ENCODE measurements around the gene KLK2. TPM values are rescaled to one million over a fixed set of nuclear protein-coding genes. Genes with fewer than 3 reads are reported as not detected.

Gene KLK2
- total and polyA plus RNA-seq, 2 donors from 2014 or later, result not detected

DNA sequence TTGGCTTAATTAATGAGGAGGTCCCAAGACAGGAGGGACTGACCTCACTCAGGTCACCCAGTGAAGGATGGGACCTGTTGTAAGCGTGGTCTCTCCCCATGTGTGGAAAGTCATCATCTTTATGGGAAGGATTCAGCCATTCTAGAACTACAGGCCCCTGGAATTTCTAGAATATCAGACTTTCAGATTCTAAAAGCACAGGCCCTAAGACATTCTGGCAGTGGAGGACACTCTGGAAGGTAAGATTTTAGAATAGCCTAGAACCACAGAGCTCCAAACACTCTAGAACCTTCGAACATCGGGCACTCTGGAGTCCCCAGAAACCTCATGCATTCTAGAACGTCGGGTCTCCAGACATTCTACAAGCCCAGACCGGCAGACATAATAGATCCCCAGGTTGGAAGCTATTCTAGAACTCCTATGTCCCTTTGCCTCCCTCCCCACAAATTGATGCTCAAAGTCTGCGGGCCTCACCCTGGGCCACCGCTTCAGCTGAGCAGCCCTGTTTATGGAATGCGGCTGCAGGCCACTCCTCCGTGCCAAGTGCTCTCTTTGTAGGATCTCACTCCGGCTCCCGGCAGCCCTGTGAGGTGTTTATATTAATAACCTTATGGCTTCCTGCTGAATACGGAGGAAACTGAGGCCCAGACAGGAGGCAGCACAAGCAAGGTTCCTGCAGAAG lies 38.0 kb upstream of the KLK2 start:
- FAIRE-seq, result no peak
- H3K27me3 ChIP-seq (ENCODE audit: control insufficient read depth, insufficient read depth, low read length), result no peaks in the 10 kb centered on the region

DNA sequence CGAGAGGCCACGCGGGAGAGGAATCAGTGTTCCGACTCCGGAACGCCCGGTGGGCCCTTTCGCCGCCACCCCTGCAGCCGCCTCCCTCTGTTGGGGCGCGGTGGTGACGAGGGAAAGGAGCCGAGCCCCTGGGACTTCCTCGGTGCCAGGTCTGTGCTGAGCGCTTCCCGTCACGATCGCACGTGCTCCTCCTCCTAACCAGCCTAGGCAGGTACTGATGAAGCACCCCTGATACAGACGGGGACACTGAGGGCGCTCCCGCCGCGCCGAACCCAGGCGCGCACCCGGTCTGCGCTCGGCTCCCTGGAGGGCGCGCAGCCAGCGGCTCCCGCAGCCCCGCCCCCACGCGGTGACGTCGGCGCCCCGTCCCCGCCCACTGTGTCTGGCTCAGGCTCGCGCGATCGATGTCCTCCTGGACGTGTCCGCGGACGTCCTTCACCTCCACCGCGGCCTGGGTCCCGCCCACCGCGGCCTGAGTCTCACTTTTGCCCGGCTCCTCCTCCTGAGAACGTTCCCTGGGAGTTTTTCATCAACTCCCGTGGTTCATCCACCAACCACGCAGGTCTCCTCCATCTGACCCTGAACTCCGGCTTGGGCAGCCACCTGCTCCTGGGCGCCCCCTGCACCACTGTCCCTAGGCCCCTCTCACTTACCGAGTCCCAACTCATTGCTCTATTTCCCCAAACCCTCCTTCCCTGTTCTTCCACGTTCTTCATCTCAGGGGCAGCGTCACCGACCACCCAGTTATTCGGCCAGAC lies 37.3 kb upstream of the KLK2 start:
- DNase-seq (peak in 4 of 5 donors; percentile 87 to 92 (median 88)), FAIRE-seq (no peak)
- Histone ChIP-seq H3K9ac (ENCODE audit: low read length in 3 of 3) (peak overlapping the region; percentile 22 to 55 (median 29)), H3K4me3 (ENCODE audit: low read length in 3 of 3) (peak overlapping the region; percentile 60 to 63 (median 63)), H3K36me3 (ENCODE audit: control insufficient read depth in 2 of 3, insufficient read depth in 3 of 3, low read length in 3 of 3) (no peaks in the 10 kb centered on the region), H3K27ac (ENCODE audit: low read depth in 2 of 2, low read length in 2 of 2) (peak overlapping the region; percentile 43 to 84), H3K27me3 (ENCODE audit: control insufficient read depth, insufficient read depth, low read length) (no peaks in the 10 kb centered on the region), H3K4me1 (ENCODE audit: control insufficient read depth in 2 of 3, insufficient read depth in 2 of 3, low read depth in 1 of 3, low read length in 3 of 3) (peaks cover 0 to 13% (median 0%) of the 10 kb centered on the region in 3 donors), H3K9me3 (ENCODE audit: control insufficient read depth in 2 of 3, insufficient read depth in 1 of 3, low read length in 3 of 3) (no peaks in the 10 kb centered on the region)
- TF ChIP-seq, protein P1, sequence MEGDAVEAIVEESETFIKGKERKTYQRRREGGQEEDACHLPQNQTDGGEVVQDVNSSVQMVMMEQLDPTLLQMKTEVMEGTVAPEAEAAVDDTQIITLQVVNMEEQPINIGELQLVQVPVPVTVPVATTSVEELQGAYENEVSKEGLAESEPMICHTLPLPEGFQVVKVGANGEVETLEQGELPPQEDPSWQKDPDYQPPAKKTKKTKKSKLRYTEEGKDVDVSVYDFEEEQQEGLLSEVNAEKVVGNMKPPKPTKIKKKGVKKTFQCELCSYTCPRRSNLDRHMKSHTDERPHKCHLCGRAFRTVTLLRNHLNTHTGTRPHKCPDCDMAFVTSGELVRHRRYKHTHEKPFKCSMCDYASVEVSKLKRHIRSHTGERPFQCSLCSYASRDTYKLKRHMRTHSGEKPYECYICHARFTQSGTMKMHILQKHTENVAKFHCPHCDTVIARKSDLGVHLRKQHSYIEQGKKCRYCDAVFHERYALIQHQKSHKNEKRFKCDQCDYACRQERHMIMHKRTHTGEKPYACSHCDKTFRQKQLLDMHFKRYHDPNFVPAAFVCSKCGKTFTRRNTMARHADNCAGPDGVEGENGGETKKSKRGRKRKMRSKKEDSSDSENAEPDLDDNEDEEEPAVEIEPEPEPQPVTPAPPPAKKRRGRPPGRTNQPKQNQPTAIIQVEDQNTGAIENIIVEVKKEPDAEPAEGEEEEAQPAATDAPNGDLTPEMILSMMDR (IDR thresholded peaks at IDR 0.05; ENCODE audit: borderline replicate concordance, extremely low read depth, insufficient read depth), result no peak
- intact Hi-C loops (cut with DNase I), result no loop called here

More for the DNA sequence above, 38.0 kb upstream of the KLK2 start:
- Histone ChIP-seq H3K9ac (ENCODE audit: low read length in 3 of 3) (peak overlapping the region in 2 of 3 donors; percentile 22 to 29), H3K36me3 (ENCODE audit: control insufficient read depth in 2 of 3, insufficient read depth in 3 of 3, low read length in 3 of 3) (no peaks in the 10 kb centered on the region), H3K9me3 (ENCODE audit: control insufficient read depth in 2 of 3, insufficient read depth in 1 of 3, low read length in 3 of 3) (no peaks in the 10 kb centered on the region), H3K4me1 (ENCODE audit: control insufficient read depth in 2 of 3, insufficient read depth in 2 of 3, low read depth in 1 of 3, low read length in 3 of 3) (peaks cover 0 to 15% (median 0%) of the 10 kb centered on the region in 3 donors), H3K4me3 (ENCODE audit: low read length in 3 of 3) (peak overlapping the region; percentile 60 to 63 (median 63)), H3K27ac (ENCODE audit: low read depth in 2 of 2, low read length in 2 of 2) (peak overlapping the region; percentile 32 to 47)
- TF ChIP-seq, protein P1 (IDR thresholded peaks at IDR 0.05; ENCODE audit: borderline replicate concordance, extremely low read depth, insufficient read depth), result no peak
- peak in 3 of 5 donors; percentile 26 to 49 (median 42) for DNase-seq
- intact Hi-C loops (cut with DNase I), result no loop called here

DNA sequence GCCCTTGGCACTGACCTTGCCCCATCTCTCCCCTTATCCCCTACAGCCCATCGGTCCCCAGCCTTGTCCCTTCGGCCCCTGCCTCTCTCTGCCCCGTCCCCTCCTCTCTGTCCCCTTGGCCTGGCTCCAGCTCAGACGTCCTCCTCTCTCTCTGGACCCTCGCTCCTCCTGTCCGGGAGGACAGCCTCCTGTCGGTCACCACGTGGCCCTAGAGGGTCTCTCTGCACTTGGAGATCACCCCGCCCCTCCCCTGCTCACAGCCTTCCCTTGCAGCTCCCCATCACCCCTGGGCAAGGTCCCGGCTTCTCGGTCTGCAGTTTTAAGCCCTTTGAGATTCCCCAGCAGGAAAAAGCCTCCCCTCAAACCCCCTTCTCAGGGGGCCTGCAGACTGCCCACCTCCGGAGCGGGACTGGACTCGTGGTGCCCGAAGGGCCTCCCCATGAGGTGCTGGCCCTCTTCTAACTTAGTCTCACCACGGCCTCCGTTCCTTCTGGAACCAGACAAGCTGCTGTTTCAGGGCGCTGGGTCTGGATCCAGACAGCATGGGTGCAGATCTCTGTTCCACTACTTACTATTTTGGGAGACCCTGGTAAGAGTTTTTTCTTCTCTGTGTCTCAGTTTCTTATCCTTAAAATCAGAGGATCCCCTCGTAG lies 36.6 kb upstream of the KLK2 start:
- intact Hi-C loops (cut with DNase I), result no loop called here
- TF ChIP-seq, protein P1 (IDR thresholded peaks at IDR 0.05; ENCODE audit: borderline replicate concordance, extremely low read depth, insufficient read depth), result no peak
- no peaks in the 10 kb centered on the region for H3K9me3 ChIP-seq (ENCODE audit: control insufficient read depth in 2 of 3, insufficient read depth in 1 of 3, low read length in 3 of 3)
- peak overlapping the region in 1 of 3 donors; percentile 63 for H3K4me3 ChIP-seq (ENCODE audit: low read length in 3 of 3)
- H3K36me3 ChIP-seq (ENCODE audit: control insufficient read depth in 2 of 3, insufficient read depth in 3 of 3, low read length in 3 of 3), result no peaks in the 10 kb centered on the region
- peaks cover 0 to 11% (median 0%) of the 10 kb centered on the region in 3 donors for H3K4me1 ChIP-seq (ENCODE audit: control insufficient read depth in 2 of 3, insufficient read depth in 2 of 3, low read depth in 1 of 3, low read length in 3 of 3)
- peak overlapping the region in 1 of 3 donors; percentile 26 for H3K9ac ChIP-seq (ENCODE audit: low read length in 3 of 3)
- H3K27me3 ChIP-seq (ENCODE audit: control insufficient read depth, insufficient read depth, low read length), result no peaks in the 10 kb centered on the region
- FAIRE-seq, result no peak
- peak overlapping the region; percentile 43 to 84 for H3K27ac ChIP-seq (ENCODE audit: low read depth in 2 of 2, low read length in 2 of 2)
- no peak for DNase-seq

All from kidney (tissue), 14 donors.